Measurements from ENCODE around the gene PRR12. TPM values are rescaled to one million over a fixed set of nuclear protein-coding genes. Genes with fewer than 3 reads are reported as not detected.

Gene PRR12
- polyA plus RNA-seq, 1 donor, result 19.1 TPM

- no peak overlapping the region for H3K4me3 ChIP-seq (ENCODE audit: low read length)
- H3K36me3 ChIP-seq (ENCODE audit: control insufficient read depth, insufficient read depth, low read length), result peaks cover 95% of the 10 kb centered on the region
- DNase-seq, result no peak
- no peaks in the 10 kb centered on the region for H3K27me3 ChIP-seq (ENCODE audit: control insufficient read depth, insufficient read depth, low read length)
- no peaks in the 10 kb centered on the region for H3K4me1 ChIP-seq (ENCODE audit: control insufficient read depth, insufficient read depth, low read length)
- WGBS (ENCODE audit: insufficient coverage, low lambda C conversion rate), result no CpG with 5 or more reads among the region's 15 CpGs
- H3K9me3 ChIP-seq (ENCODE audit: control insufficient read depth, low read depth, low read length), result no peaks in the 10 kb centered on the region
- no peak overlapping the region for H3K27ac ChIP-seq (ENCODE audit: low read length)
These were observed 67.1 kb downstream of the PRR12 start for GRCh38 chr19:49658139-49658517.

DNA sequence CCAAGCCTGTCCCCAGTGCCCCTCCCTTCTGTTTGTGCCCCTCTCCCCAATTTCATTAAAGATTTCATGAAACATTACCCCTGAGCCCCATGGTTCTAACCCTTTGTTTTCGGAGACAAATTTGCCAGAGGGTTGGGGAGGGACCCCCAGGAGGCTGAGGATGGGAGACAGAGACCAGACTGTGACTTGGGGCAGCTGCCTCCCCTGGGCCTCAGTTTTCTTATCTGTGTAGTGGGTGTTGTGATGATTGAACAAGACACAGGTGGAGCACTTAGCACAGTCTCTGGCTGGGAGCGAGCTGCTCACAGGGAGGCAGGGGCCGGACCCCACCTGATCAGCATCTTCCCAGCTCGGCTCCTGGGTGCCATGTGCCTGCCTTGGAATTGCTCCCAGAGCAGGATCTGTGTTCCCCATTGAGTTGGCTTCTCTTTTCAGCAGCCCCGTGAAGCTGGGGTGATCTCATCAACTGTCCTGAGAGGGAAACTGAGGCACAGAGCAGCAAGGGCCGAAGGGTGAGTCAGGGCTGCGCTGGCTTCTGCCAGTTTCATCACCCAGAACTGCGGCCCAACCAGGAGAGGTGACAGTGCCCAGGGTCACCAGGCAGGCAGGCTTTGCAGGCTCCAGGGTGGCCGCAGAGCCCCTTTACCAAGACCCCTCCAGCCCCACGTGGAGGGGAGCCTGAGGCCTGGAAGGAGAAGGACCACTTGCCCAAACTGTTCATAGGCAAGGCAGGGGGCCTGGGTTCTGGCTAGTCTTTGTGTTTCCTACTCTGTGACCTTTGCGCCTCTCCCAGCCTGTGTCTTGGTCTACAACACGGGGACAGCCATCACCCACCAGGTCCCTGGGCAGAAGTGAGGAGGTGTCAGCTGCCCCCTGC, 67.8 kb downstream of the PRR12 start:
- H3K27ac ChIP-seq (ENCODE audit: low read length), result no peak overlapping the region
- DNase-seq, result no peak
- H3K9me3 ChIP-seq (ENCODE audit: control insufficient read depth, low read depth, low read length), result no peaks in the 10 kb centered on the region
- H3K36me3 ChIP-seq (ENCODE audit: control insufficient read depth, insufficient read depth, low read length), result peaks cover 90% of the 10 kb centered on the region
- peaks cover 4% of the 10 kb centered on the region for H3K4me1 ChIP-seq (ENCODE audit: control insufficient read depth, insufficient read depth, low read length)
- WGBS (ENCODE audit: insufficient coverage, low lambda C conversion rate), result no CpG with 5 or more reads among the region's 12 CpGs
- no peak overlapping the region for H3K4me3 ChIP-seq (ENCODE audit: low read length)
- H3K27me3 ChIP-seq (ENCODE audit: control insufficient read depth, insufficient read depth, low read length), result no peaks in the 10 kb centered on the region

GRCh38 chr19:49660338-49660961, 69.5 kb downstream of the PRR12 start:
- Histone ChIP-seq H3K9me3 (ENCODE audit: control insufficient read depth, low read depth, low read length) (no peaks in the 10 kb centered on the region), H3K27me3 (ENCODE audit: control insufficient read depth, insufficient read depth, low read length) (no peaks in the 10 kb centered on the region), H3K4me3 (ENCODE audit: low read length) (no peak overlapping the region), H3K36me3 (ENCODE audit: control insufficient read depth, insufficient read depth, low read length) (peaks cover 75% of the 10 kb centered on the region), H3K27ac (ENCODE audit: low read length) (no peak overlapping the region), H3K4me1 (ENCODE audit: control insufficient read depth, insufficient read depth, low read length) (peaks cover 8% of the 10 kb centered on the region)
- no CpG with 5 or more reads among the region's 15 CpGs for WGBS (ENCODE audit: insufficient coverage, low lambda C conversion rate)
- DNase-seq, result no peak

DNA sequence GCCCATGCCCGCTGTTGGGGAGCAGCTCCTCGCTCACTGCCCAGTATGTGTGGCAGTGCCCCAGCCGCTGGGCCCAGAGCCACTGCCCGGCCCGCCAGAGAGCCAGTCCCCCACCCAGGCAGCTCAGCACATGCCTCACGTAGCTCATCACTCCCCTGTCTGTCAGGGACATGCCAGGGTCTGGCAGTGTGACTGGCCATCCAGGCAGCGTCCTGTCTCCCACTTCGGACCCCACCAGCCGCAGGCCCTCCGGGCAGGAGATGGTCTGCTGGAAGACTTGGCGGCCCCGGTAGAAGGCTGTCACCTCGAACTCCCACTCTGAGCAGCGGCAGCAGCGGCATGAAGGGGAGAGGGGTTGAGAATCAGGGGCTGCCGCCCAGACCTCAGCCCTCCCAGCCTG, 71.0 kb downstream of the PRR12 start:
- Histone ChIP-seq H3K9me3 (ENCODE audit: control insufficient read depth, low read depth, low read length) (no peaks in the 10 kb centered on the region), H3K27me3 (ENCODE audit: control insufficient read depth, insufficient read depth, low read length) (no peaks in the 10 kb centered on the region), H3K4me3 (ENCODE audit: low read length) (no peak overlapping the region), H3K4me1 (ENCODE audit: control insufficient read depth, insufficient read depth, low read length) (peaks cover 13% of the 10 kb centered on the region), H3K27ac (ENCODE audit: low read length) (no peak overlapping the region), H3K36me3 (ENCODE audit: control insufficient read depth, insufficient read depth, low read length) (peaks cover 60% of the 10 kb centered on the region)
- no peak for DNase-seq
- no CpG with 5 or more reads among the region's 16 CpGs for WGBS (ENCODE audit: insufficient coverage, low lambda C conversion rate)

DNA sequence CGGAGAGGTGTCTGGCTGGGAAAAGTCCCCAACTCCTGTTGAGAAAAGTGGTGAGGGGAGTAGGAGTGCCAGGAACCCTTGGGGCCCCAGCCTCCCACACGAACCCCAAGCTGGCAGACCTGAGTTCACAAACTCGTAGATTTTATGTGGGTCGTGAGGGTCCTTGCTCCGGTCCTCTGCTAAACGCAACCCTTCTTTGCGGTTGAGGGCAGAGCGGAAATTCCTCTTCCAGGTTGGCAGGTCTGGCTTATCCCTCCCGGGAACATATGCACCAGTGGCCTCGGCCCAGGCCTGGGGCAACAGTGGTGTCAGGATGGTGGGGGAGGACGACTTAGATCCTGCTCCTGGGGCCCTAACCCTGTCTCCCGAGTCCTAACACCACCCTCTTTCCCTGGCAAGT, 72.2 kb downstream of the PRR12 start:
- Histone ChIP-seq H3K9me3 (ENCODE audit: control insufficient read depth, low read depth, low read length) (no peaks in the 10 kb centered on the region), H3K4me3 (ENCODE audit: low read length) (no peak overlapping the region), H3K36me3 (ENCODE audit: control insufficient read depth, insufficient read depth, low read length) (peaks cover 49% of the 10 kb centered on the region), H3K4me1 (ENCODE audit: control insufficient read depth, insufficient read depth, low read length) (peaks cover 13% of the 10 kb centered on the region), H3K27ac (ENCODE audit: low read length) (no peak overlapping the region), H3K27me3 (ENCODE audit: control insufficient read depth, insufficient read depth, low read length) (no peaks in the 10 kb centered on the region)
- no CpG with 5 or more reads among the region's 12 CpGs for WGBS (ENCODE audit: insufficient coverage, low lambda C conversion rate)
- DNase-seq, result no peak

DNA sequence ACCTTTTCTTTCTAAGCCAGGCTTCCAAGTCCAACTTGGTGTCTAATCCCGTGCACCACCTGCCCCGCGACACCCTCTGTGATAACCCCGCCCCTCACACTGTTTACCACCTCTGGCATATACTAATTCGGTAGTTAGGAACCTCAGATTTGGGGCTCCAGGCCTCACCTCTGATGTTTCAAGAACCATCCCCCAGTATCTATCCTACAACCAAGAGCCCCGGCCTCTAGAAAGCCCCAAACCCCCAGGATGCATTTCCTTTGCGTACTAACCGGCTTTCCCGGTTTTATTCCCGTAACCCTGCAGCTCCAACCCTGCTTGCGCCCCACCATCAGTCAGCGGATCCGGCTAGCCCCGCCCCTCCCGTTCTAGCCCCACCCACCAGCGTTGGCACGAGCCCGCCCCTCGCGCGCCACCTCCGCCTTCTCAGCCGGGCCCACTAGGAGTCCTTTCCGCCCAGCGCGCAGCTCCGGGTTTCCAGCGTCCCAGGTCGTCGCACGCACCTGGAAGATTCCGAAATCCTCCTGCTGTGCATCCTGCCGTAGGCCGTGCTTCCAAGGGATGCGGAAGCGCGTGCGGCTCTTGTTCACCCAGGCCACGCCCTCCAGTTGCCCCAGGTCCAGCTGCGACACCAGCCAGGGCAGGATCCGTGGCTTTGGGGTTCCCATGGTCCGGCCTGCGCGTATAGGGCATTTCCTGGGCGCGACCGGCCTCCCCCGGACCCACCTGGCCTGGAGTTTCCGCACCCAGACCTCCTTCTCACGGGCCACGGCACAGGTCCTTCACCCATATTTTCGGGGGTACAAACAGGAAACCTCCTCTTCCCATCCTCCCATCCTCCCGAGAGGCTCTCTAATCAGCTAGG, 73.4 kb downstream of the PRR12 start:
- DNase-seq, result peak; percentile 74 to 91
- Histone ChIP-seq H3K9me3 (ENCODE audit: control insufficient read depth, low read depth, low read length) (no peaks in the 10 kb centered on the region), H3K27ac (ENCODE audit: low read length) (peak overlapping the region; percentile 92), H3K27me3 (ENCODE audit: control insufficient read depth, insufficient read depth, low read length) (no peaks in the 10 kb centered on the region), H3K4me1 (ENCODE audit: control insufficient read depth, insufficient read depth, low read length) (peaks cover 13% of the 10 kb centered on the region), H3K4me3 (ENCODE audit: low read length) (peak overlapping the region; percentile 70), H3K36me3 (ENCODE audit: control insufficient read depth, insufficient read depth, low read length) (peaks cover 37% of the 10 kb centered on the region)
- WGBS (ENCODE audit: insufficient coverage, low lambda C conversion rate), result no CpG with 5 or more reads among the region's 53 CpGs

GRCh38 chr19:49665036-49665350, 74.0 kb downstream of the PRR12 start:
- no peak for DNase-seq
- H3K4me3 ChIP-seq (ENCODE audit: low read length), result peak overlapping the region; percentile 70
- WGBS (ENCODE audit: insufficient coverage, low lambda C conversion rate), result no CpG with 5 or more reads among the region's 7 CpGs

GRCh38 chr19:49665351-49666119, 74.6 kb downstream of the PRR12 start, which contains the start of the genes BCL2L12 and IRF3:
Gene BCL2L12, plus strand, starts transcription at chr19:49665933. Its CDS starts 760 bp downstream, at chr19:49666693.
Gene IRF3, minus strand, starts transcription at chr19:49665857. Its CDS starts 1,019 bp downstream, at chr19:49664838.
- no peaks in the 10 kb centered on the region for H3K27me3 ChIP-seq (ENCODE audit: control insufficient read depth, insufficient read depth, low read length)
- no peaks in the 10 kb centered on the region for H3K9me3 ChIP-seq (ENCODE audit: control insufficient read depth, low read depth, low read length)
- H3K36me3 ChIP-seq (ENCODE audit: control insufficient read depth, insufficient read depth, low read length), result peaks cover 28% of the 10 kb centered on the region
- DNase-seq, result peak; percentile 98
- peak within 1 kb of the TSS; percentile 70 for H3K4me3 ChIP-seq (ENCODE audit: low read length)
- H3K27ac ChIP-seq (ENCODE audit: low read length), result peak within 1 kb of the TSS; percentile 92
- WGBS (ENCODE audit: insufficient coverage, low lambda C conversion rate), result 0% methylated on average over 4 of the region's 50 CpGs
- peaks cover 13% of the 10 kb centered on the region for H3K4me1 ChIP-seq (ENCODE audit: control insufficient read depth, insufficient read depth, low read length)

More at GRCh38 chr19:49665036-49665350, 74.0 kb downstream of the PRR12 start:
- Histone ChIP-seq H3K27me3 (ENCODE audit: control insufficient read depth, insufficient read depth, low read length) (no peaks in the 10 kb centered on the region), H3K36me3 (ENCODE audit: control insufficient read depth, insufficient read depth, low read length) (peaks cover 31% of the 10 kb centered on the region), H3K27ac (ENCODE audit: low read length) (peak overlapping the region; percentile 92), H3K4me1 (ENCODE audit: control insufficient read depth, insufficient read depth, low read length) (peaks cover 13% of the 10 kb centered on the region), H3K9me3 (ENCODE audit: control insufficient read depth, low read depth, low read length) (no peaks in the 10 kb centered on the region)

DNA sequence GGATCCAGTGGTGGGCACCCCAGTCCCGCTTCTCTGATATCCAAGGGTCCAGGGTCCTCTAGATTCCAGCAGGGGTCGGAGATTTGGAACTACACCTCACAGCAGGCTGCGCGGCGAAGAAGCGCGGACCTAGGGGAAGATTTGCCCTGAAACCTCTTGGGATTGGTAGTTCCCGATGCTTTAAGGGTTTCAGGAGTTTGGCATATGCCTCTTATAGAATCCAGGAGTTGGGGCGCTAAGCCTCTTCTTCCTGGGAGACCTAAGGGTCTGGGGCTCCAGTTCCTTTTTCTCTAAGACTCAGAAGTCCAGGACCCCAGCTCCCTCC, 75.1 kb downstream of the PRR12 start:
- peaks cover 26% of the 10 kb centered on the region for H3K36me3 ChIP-seq (ENCODE audit: control insufficient read depth, insufficient read depth, low read length)
- peaks cover 13% of the 10 kb centered on the region for H3K4me1 ChIP-seq (ENCODE audit: control insufficient read depth, insufficient read depth, low read length)
- WGBS (ENCODE audit: insufficient coverage, low lambda C conversion rate), result no CpG with 5 or more reads among the region's 9 CpGs
- H3K27me3 ChIP-seq (ENCODE audit: control insufficient read depth, insufficient read depth, low read length), result no peaks in the 10 kb centered on the region
- no peaks in the 10 kb centered on the region for H3K9me3 ChIP-seq (ENCODE audit: control insufficient read depth, low read depth, low read length)
- DNase-seq, result no peak
- H3K27ac ChIP-seq (ENCODE audit: low read length), result no peak overlapping the region
- peak overlapping the region; percentile 70 for H3K4me3 ChIP-seq (ENCODE audit: low read length)
